ENCODE measurements around the gene CCDC106.

CCDC106 gene
- 0.50 to 4.7 (median 0.92) reads per million in 9 experiments for total RNA-seq

GRCh38 chr19:55647732-55648584, at the start of gene CCDC106:
CCDC106 (plus strand) TSS chr19:55648212; CDS start chr19:55649047, 835 bp downstream.
- peaks cover 21 to 29% of the 10 kb centered on the region in 2 donors for H3K4me1 Mint-ChIP-seq (ENCODE audit: low read depth in 2 of 2)
- no peaks in the 10 kb centered on the region for H3K9me3 Mint-ChIP-seq
- peak within 1 kb of the TSS; percentile 51 to 79 for H3K27ac Mint-ChIP-seq
- H3K36me3 Mint-ChIP-seq (ENCODE audit: insufficient read depth) = peaks cover 27% of the 10 kb centered on the region
- ATAC-seq (replicated peaks) (peak; percentile 26), DNase-seq (peak in 1 of 3 experiments; percentile 17)
- H3K4me3 Mint-ChIP-seq = peak within 1 kb of the TSS; percentile 61 to 82
- peaks cover 0 to 15% of the 10 kb centered on the region in 2 donors for H3K27me3 Mint-ChIP-seq

GRCh38 chr19:55598719-55599467, 49.1 kb upstream of the CCDC106 start:
- peaks cover 24% of the 10 kb centered on the region for H3K36me3 Mint-ChIP-seq (ENCODE audit: insufficient read depth)
- no peaks in the 10 kb centered on the region for H3K27me3 Mint-ChIP-seq
- peaks cover 13 to 17% of the 10 kb centered on the region in 2 donors for H3K4me1 Mint-ChIP-seq (ENCODE audit: low read depth in 2 of 2)

GRCh38 chr19:55599468-55599841, 48.6 kb upstream of the CCDC106 start, which contains the start of gene FIZ1:
FIZ1 (minus strand) TSS chr19:55599517; CDS start chr19:55597865, 1,652 bp downstream.
- no peaks in the 10 kb centered on the region for H3K27me3 Mint-ChIP-seq
- peak within 1 kb of the TSS; percentile 90 to 98 for H3K27ac Mint-ChIP-seq
- peaks cover 26% of the 10 kb centered on the region for H3K36me3 Mint-ChIP-seq (ENCODE audit: insufficient read depth)
- ATAC-seq (replicated peaks) (peak; percentile 72), DNase-seq (peak; percentile 91 to 96 (median 94))
- H3K9me3 Mint-ChIP-seq = peaks cover 0 to 4% of the 10 kb centered on the region in 2 donors
- H3K4me1 Mint-ChIP-seq (ENCODE audit: low read depth in 2 of 2) = peaks cover 15 to 21% of the 10 kb centered on the region in 2 donors
- peak within 1 kb of the TSS; percentile 91 to 92 for H3K4me3 Mint-ChIP-seq

More at GRCh38 chr19:55598719-55599467, 49.1 kb upstream of the CCDC106 start:
- ATAC-seq (replicated peaks) (peak; percentile 65), DNase-seq (peak; percentile 96 to 99 (median 97))
- H3K9me3 Mint-ChIP-seq = peaks cover 0 to 4% of the 10 kb centered on the region in 2 donors
- H3K27ac Mint-ChIP-seq = peak overlapping the region; percentile 90 to 98
- H3K4me3 Mint-ChIP-seq = peak overlapping the region; percentile 91 to 92

- Mint-ChIP-seq H3K4me3 (peak within 1 kb of the TSS; percentile 91 to 92), H3K36me3 (ENCODE audit: insufficient read depth) (peaks cover 31% of the 10 kb centered on the region), H3K27ac (peak within 1 kb of the TSS; percentile 90 to 98), H3K4me1 (ENCODE audit: low read depth in 2 of 2) (peaks cover 21 to 26% of the 10 kb centered on the region in 2 donors), H3K9me3 (peaks cover 0 to 4% of the 10 kb centered on the region in 2 donors), H3K27me3 (no peaks in the 10 kb centered on the region)
- DNase-seq (peak; percentile 77 to 87 (median 78)), ATAC-seq (replicated peaks) (peak; percentile 64)
Observed at GRCh38 chr19:55599842-55600661, 48.0 kb upstream of the CCDC106 start, which contains the start of gene ZNF524. ZNF524 (plus strand) TSS chr19:55600288; CDS start chr19:55602113, 1,825 bp downstream.

GRCh38 chr19:55600662-55601028, 47.4 kb upstream of the CCDC106 start:
- ATAC-seq (replicated peaks) (no peak), DNase-seq (no peak)
- H3K27ac Mint-ChIP-seq = peak overlapping the region in 1 of 2 donors; percentile 78
- H3K36me3 Mint-ChIP-seq (ENCODE audit: insufficient read depth) = peaks cover 34% of the 10 kb centered on the region
- H3K4me1 Mint-ChIP-seq (ENCODE audit: low read depth in 2 of 2) = peaks cover 22 to 26% of the 10 kb centered on the region in 2 donors
- peak overlapping the region; percentile 91 to 92 for H3K4me3 Mint-ChIP-seq
- H3K27me3 Mint-ChIP-seq = no peaks in the 10 kb centered on the region
- H3K9me3 Mint-ChIP-seq = peaks cover 0 to 4% of the 10 kb centered on the region in 2 donors

- H3K4me1 Mint-ChIP-seq (ENCODE audit: low read depth in 2 of 2) = peaks cover 26 to 28% of the 10 kb centered on the region in 2 donors
- ATAC-seq (replicated peaks) (no peak), DNase-seq (no peak)
- no peaks in the 10 kb centered on the region for H3K27me3 Mint-ChIP-seq
- H3K4me3 Mint-ChIP-seq = peak overlapping the region; percentile 91 to 92
- H3K36me3 Mint-ChIP-seq (ENCODE audit: insufficient read depth) = peaks cover 36% of the 10 kb centered on the region
- H3K9me3 Mint-ChIP-seq = peaks cover 0 to 4% of the 10 kb centered on the region in 2 donors
- peak overlapping the region in 1 of 2 donors; percentile 78 for H3K27ac Mint-ChIP-seq
Observed at GRCh38 chr19:55601084-55601483, 46.9 kb upstream of the CCDC106 start.

GRCh38 chr19:55602104-55603001, 45.7 kb upstream of the CCDC106 start:
- no peak for ATAC-seq (replicated peaks)
- Mint-ChIP-seq H3K36me3 (ENCODE audit: insufficient read depth) (peaks cover 38% of the 10 kb centered on the region), H3K4me3 (no peak overlapping the region), H3K27me3 (no peaks in the 10 kb centered on the region), H3K4me1 (ENCODE audit: low read depth in 2 of 2) (peaks cover 38 to 39% of the 10 kb centered on the region in 2 donors), H3K9me3 (peaks cover 0 to 4% of the 10 kb centered on the region in 2 donors), H3K27ac (no peak overlapping the region)
- DNase-seq = no peak

DNA sequence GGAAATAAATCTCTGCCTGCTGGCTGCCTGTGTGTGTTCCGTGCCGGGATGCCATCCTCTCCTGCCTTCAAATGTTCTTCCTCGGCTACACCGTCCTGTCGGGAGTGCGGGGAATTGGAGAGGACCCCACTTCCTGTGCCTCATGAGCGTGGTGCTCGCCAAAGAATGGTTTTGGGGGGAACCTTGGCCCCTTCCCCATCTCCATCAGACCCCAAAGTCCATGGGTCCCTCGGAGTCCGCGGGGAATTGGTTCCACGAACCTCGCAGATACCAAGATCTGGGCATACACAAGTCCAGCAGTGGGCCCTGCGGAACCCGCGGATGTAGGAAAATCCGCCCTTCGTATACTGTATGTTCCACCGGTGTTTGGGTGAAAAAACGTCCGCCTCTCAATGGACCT, 44.9 kb upstream of the CCDC106 start:
- Mint-ChIP-seq H3K27me3 (no peaks in the 10 kb centered on the region), H3K4me1 (ENCODE audit: low read depth in 2 of 2) (peaks cover 43 to 46% of the 10 kb centered on the region in 2 donors), H3K36me3 (ENCODE audit: insufficient read depth) (peaks cover 38% of the 10 kb centered on the region), H3K27ac (no peak overlapping the region), H3K4me3 (peak overlapping the region in 1 of 2 donors; percentile 86), H3K9me3 (peaks cover 0 to 4% of the 10 kb centered on the region in 2 donors)
- DNase-seq (no peak), ATAC-seq (replicated peaks) (no peak)

GRCh38 chr19:55603581-55604292, 44.3 kb upstream of the CCDC106 start:
- Mint-ChIP-seq H3K4me3 (peak overlapping the region; percentile 85 to 86), H3K4me1 (ENCODE audit: low read depth in 2 of 2) (peaks cover 43 to 45% of the 10 kb centered on the region in 2 donors), H3K9me3 (peaks cover 0 to 2% of the 10 kb centered on the region in 2 donors), H3K27ac (peak overlapping the region in 1 of 2 donors; percentile 87), H3K27me3 (no peaks in the 10 kb centered on the region), H3K36me3 (ENCODE audit: insufficient read depth) (peaks cover 42% of the 10 kb centered on the region)
- ATAC-seq (replicated peaks) (no peak), DNase-seq (no peak)

DNA sequence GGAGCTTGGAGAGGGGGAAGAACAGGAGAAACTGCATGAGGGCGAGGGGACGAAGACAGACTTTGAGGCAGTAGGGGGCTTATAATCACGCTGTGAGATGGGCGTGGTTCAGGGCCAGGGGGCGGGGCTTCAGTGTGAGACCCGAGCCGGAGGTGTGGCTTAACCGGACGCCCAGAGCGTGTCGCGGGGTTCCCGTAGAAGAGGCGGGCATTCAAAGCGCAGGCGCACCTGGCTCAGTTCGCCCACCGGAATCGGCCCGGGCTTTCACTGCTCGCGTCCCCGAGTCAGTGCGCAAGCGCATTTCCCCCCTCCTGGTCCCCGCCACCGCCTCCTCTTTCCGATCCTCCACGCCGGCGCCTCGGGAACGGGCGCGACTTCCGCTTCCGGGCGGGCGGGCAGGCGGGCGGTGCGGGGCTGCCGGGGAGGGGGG, 42.8 kb upstream of the CCDC106 start:
- Mint-ChIP-seq H3K27ac (peak overlapping the region; percentile 80 to 87), H3K4me1 (ENCODE audit: low read depth in 2 of 2) (peaks cover 50 to 54% of the 10 kb centered on the region in 2 donors), H3K4me3 (peak overlapping the region; percentile 85 to 86), H3K27me3 (no peaks in the 10 kb centered on the region), H3K9me3 (no peaks in the 10 kb centered on the region), H3K36me3 (ENCODE audit: insufficient read depth) (peaks cover 38% of the 10 kb centered on the region)
- DNase-seq (peak; percentile 92 to 96 (median 95)), ATAC-seq (replicated peaks) (peak; percentile 76)

Data from effector memory CD8-positive, alpha-beta T cell (primary cell).